SU-DHL-6 (cell line): ENCODE measurements around the gene FAM227A.

Experiments
- EZH2phosphoT487 ChIP-seq: fragments of 200-600 bp; sonication (generic), shearing (Covaris generic); conservative IDR thresholded peaks from 2 replicates; pipeline ENCODE4 v1.6.1; 2018; ENCODE audit warnings: mild to moderate bottlenecking, antibody characterized with exemption, low read length, moderate library complexity, mixed read lengths
- TF ChIP-seq, protein P1 (sequence below): fragments of 200-600 bp; sonication (generic); IDR thresholded peaks from one replicate; pipeline ENCODE4 v1.5.1; 2017; ENCODE audit warnings: antibody characterized with exemption, mild to moderate bottlenecking, low read length, moderate library complexity; ENCODE audit not compliant: insufficient read depth, poor library complexity, severe bottlenecking

GRCh38 chr22:38566726-38567504 is 89.3 kb downstream of the FAM227A start:
- TF ChIP-seq, protein P1, sequence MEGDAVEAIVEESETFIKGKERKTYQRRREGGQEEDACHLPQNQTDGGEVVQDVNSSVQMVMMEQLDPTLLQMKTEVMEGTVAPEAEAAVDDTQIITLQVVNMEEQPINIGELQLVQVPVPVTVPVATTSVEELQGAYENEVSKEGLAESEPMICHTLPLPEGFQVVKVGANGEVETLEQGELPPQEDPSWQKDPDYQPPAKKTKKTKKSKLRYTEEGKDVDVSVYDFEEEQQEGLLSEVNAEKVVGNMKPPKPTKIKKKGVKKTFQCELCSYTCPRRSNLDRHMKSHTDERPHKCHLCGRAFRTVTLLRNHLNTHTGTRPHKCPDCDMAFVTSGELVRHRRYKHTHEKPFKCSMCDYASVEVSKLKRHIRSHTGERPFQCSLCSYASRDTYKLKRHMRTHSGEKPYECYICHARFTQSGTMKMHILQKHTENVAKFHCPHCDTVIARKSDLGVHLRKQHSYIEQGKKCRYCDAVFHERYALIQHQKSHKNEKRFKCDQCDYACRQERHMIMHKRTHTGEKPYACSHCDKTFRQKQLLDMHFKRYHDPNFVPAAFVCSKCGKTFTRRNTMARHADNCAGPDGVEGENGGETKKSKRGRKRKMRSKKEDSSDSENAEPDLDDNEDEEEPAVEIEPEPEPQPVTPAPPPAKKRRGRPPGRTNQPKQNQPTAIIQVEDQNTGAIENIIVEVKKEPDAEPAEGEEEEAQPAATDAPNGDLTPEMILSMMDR, result no peak
- no peak for TF ChIP-seq EZH2phosphoT487
